Testis (tissue), 3 donors: Measurements from ENCODE around the gene KIF7. TPM values are rescaled to one million over a fixed set of nuclear protein-coding genes. Genes with fewer than 3 reads are reported as not detected.

Experiments
- DNase-seq: peaks from one replicate; pipeline ENCODE4 v3.0.0-alpha.2; 2019
- H3K27ac ChIP-seq, 2 donors: fragments of 200-600 bp; sonication (generic); one replicate each; pipeline ENCODE4 v1.5.1; 2019
- H3K27me3 ChIP-seq: fragments of 200-600 bp; sonication (generic); one replicate; pipeline ENCODE4 v1.5.1; 2019
- H3K36me3 ChIP-seq: fragments of 200-600 bp; sonication (generic); one replicate; pipeline ENCODE4 v1.5.1; 2017; ENCODE audit warnings: low read depth; ENCODE audit errors: missing control alignments
- H3K4me1 ChIP-seq: fragments of 200-600 bp; sonication (generic); one replicate; pipeline ENCODE4 v1.5.1; 2019
- H3K4me3 ChIP-seq, 2 donors: fragments of 200-600 bp; sonication (generic); one replicate each; pipeline ENCODE4 v1.5.1; 2017 to 2019
- H3K9me3 ChIP-seq: fragments of 200-600 bp; sonication (generic); one replicate; pipeline ENCODE4 v1.5.1; 2017
- CTCF ChIP-seq, 3 experiments: fragments of 450-650 bp in 2 of 3; fragments of 200-600 bp in 1 of 3; sonication (generic) in 1 of 3; IDR thresholded peaks; one replicate each; pipeline ENCODE4 v1.5.1; 2016 to 2019; ENCODE audit warnings: antibody characterized with exemption in 3 of 3, mild to moderate bottlenecking in 2 of 3, moderate library complexity in 1 of 3
- POLR2A ChIP-seq: fragments of 450-650 bp; IDR thresholded peaks from one replicate; pipeline ENCODE4 v1.6.1; 2017; ENCODE audit warnings: antibody characterized with exemption, mild to moderate bottlenecking, moderate library complexity
- WGBS, 2 donors: methylation state at CpG; one replicate each; pipeline ENCODE4 v1.1.5; 2018; 5-methylcytosine and 5-hydroxymethylcytosine counted together
- intact Hi-C: fragments of 100-400 bp; cut with DNase I; formaldehyde crosslinking; loops from one replicate; pipeline ENCODE4 v1.15.1; 2023; ENCODE audit warnings: low total_unique reads
- polyA plus RNA-seq: library from polyadenylated mRNA; stranded (reverse); fragments of 350-450 nt; fragmentation: Illumina TruSeq; extraction: RNeasy Lipid Tissue Mini Kit (QIAGEN cat#74804); gene quantifications from one replicate; pipeline ENCODE4 v1.2.3, GENCODE V29; 2014; ENCODE audit warnings: low read depth, low replicate concordance; ENCODE audit not compliant: insufficient read depth
- total RNA-seq, 2 donors: library from RNA; depleted of rRNA; stranded (reverse); fragments of >200 nt; gene quantifications; one replicate each; pipeline ENCODE4 v1.2.3, GENCODE V29; 2016

KIF7 gene
- total and polyA plus RNA-seq, 3 donors from 2014 or later, result 2.6 to 7.6 (median 5.6) TPM

- H3K4me3 ChIP-seq, result no peak overlapping the region
- TF ChIP-seq POLR2A (no peak), CTCF (IDR thresholded peaks at IDR 0.05) (no peak)
- no peak overlapping the region for H3K27ac ChIP-seq
- intact Hi-C loops, result no loop called here
- DNase-seq, result no peak
- H3K27me3 ChIP-seq, result no peaks in the 10 kb centered on the region
- 61 to 76% methylated on average over 6 to 7 of the region's 7 CpGs for WGBS, 2 donors
- peaks cover 5% of the 10 kb centered on the region for H3K4me1 ChIP-seq
- H3K9me3 ChIP-seq, result no peaks in the 10 kb centered on the region
- no peaks in the 10 kb centered on the region for H3K36me3 ChIP-seq
Observed at GRCh38 chr15:89656116-89656815, 999 bp upstream of the KIF7 start.

GRCh38 chr15:89654301-89654761, 936 bp downstream of the KIF7 start:
- Histone ChIP-seq H3K4me3 (peak overlapping the region; percentile 63 to 72), H3K27me3 (no peaks in the 10 kb centered on the region), H3K9me3 (no peaks in the 10 kb centered on the region), H3K36me3 (no peaks in the 10 kb centered on the region), H3K27ac (peak overlapping the region in 1 of 2 donors; percentile 30), H3K4me1 (peaks cover 5% of the 10 kb centered on the region)
- intact Hi-C loops, result no loop called here
- TF ChIP-seq CTCF (IDR thresholded peaks at IDR 0.05) (no peak), POLR2A (no peak)
- no peak for DNase-seq
- WGBS, 2 donors, result 33 to 38% methylated on average over 14 of the region's 14 CpGs

- TF ChIP-seq POLR2A, result no peak
- no peak for TF ChIP-seq CTCF (IDR thresholded peaks at IDR 0.05)
- WGBS, 2 donors, result 75 to 89% methylated on average over 2 of the region's 2 CpGs
- H3K27ac ChIP-seq, result no peak overlapping the region
- no peak overlapping the region for H3K4me3 ChIP-seq
- H3K9me3 ChIP-seq, result no peaks in the 10 kb centered on the region
- no peaks in the 10 kb centered on the region for H3K27me3 ChIP-seq
- H3K36me3 ChIP-seq, result no peaks in the 10 kb centered on the region
- intact Hi-C loops, result no loop called here
- DNase-seq, result no peak
- peaks cover 5% of the 10 kb centered on the region for H3K4me1 ChIP-seq
Observed at GRCh38 chr15:89653578-89653977, 1.7 kb downstream of the KIF7 start.

GRCh38 chr15:89652666-89653065, 2.6 kb downstream of the KIF7 start:
- Histone ChIP-seq H3K27ac (no peak overlapping the region), H3K4me1 (peaks cover 5% of the 10 kb centered on the region), H3K36me3 (no peaks in the 10 kb centered on the region), H3K9me3 (no peaks in the 10 kb centered on the region), H3K27me3 (no peaks in the 10 kb centered on the region), H3K4me3 (no peak overlapping the region)
- WGBS, 2 donors, result 80 to 82% methylated on average over 2 to 15 of the region's 16 CpGs
- TF ChIP-seq POLR2A (no peak), CTCF (IDR thresholded peaks at IDR 0.05) (no peak)
- DNase-seq, result no peak
- intact Hi-C loops, result no loop called here

- intact Hi-C loops, result no loop called here
- TF ChIP-seq POLR2A, result no peak
- no peak for TF ChIP-seq CTCF (IDR thresholded peaks at IDR 0.05)
Observed at GRCh38 chr15:89652131-89652530, 3.1 kb downstream of the KIF7 start.

More at GRCh38 chr15:89652131-89652530, 3.1 kb downstream of the KIF7 start:
- DNase-seq, result no peak
- Histone ChIP-seq H3K27ac (no peak overlapping the region), H3K27me3 (no peaks in the 10 kb centered on the region), H3K36me3 (no peaks in the 10 kb centered on the region), H3K4me1 (peaks cover 5% of the 10 kb centered on the region), H3K4me3 (no peak overlapping the region), H3K9me3 (no peaks in the 10 kb centered on the region)
- WGBS, 2 donors, result 80 to 81% methylated on average over 3 to 7 of the region's 7 CpGs
